ENCODE measurements around the gene BORCS8.
A peak's percentile ranks its signal among the peaks of the same experiment; 100 is the strongest.

The BORCS8 gene

GRCh38 chr19:19213426-19214158 lies 21.6 kb upstream of the BORCS8 start:
- DNase-seq, result no peak

- no peak for DNase-seq
Measured at GRCh38 chr19:19212916-19213315, 21.0 kb upstream of the BORCS8 start.

- no peak for DNase-seq
Measured at GRCh38 chr19:19211499-19212420, 19.8 kb upstream of the BORCS8 start, which contains the start of gene NCAN. NCAN (plus strand) TSS chr19:19211958; CDS start chr19:19216954, 4,996 bp downstream.

GRCh38 chr19:19209372-19209771 lies 17.4 kb upstream of the BORCS8 start:
- no peak for DNase-seq

GRCh38 chr19:19207637-19208572 lies 16.0 kb upstream of the BORCS8 start:
- DNase-seq, result no peak

GRCh38 chr19:19206938-19207337 lies 15.0 kb upstream of the BORCS8 start:
- no peak for DNase-seq

- DNase-seq, result no peak
Measured at GRCh38 chr19:19205416-19206410, 13.8 kb upstream of the BORCS8 start.

- no peak for DNase-seq
Measured at GRCh38 chr19:19204181-19204580, 12.2 kb upstream of the BORCS8 start.

GRCh38 chr19:19203012-19203856 lies 11.3 kb upstream of the BORCS8 start, which contains the start of gene NR2C2AP:
NR2C2AP (minus strand) TSS chr19:19203414; CDS start chr19:19203060, 354 bp downstream.
- DNase-seq, result peak; percentile 87

GRCh38 chr19:19202707-19203011 lies 10.7 kb upstream of the BORCS8 start:
- DNase-seq, result no peak

GRCh38 chr19:19201697-19202630 lies 10.0 kb upstream of the BORCS8 start:
- DNase-seq, result no peak

GRCh38 chr19:19193926-19194325 lies 2.0 kb upstream of the BORCS8 start:
- no peak for DNase-seq

GRCh38 chr19:19192910-19193423 lies 1.0 kb upstream of the BORCS8 start:
- no peak for DNase-seq

GRCh38 chr19:19191768-19192077 lies 229 bp downstream of the BORCS8 start:
- DNase-seq, result no peak

GRCh38 chr19:19186742-19187141 lies 5.2 kb downstream of the BORCS8 start:
- no peak for DNase-seq

GRCh38 chr19:19185853-19186740 lies 5.9 kb downstream of the BORCS8 start:
- DNase-seq, result peak; percentile 62

GRCh38 chr19:19181488-19181998 lies 10.4 kb downstream of the BORCS8 start:
- no peak for DNase-seq

Measured in central memory CD4-positive, alpha-beta T cell (primary cell).